Lower leg skin (tissue), 4 donors: ENCODE measurements around the gene CDC34. TPM values are rescaled to one million over a fixed set of nuclear protein-coding genes. Genes with fewer than 3 reads are reported as not detected.

Source experiments
- DNase-seq, 2 donors: peaks; one replicate each; pipeline ENCODE4 v3.0.0-alpha.2; 2019; ENCODE audit warnings: low spot score in 2 of 2
- H3K4me3 ChIP-seq: fragments of 200-600 bp; sonication (generic); 2 replicates; pipeline ENCODE4 v1.5.1; 2017; ENCODE audit warnings: mild to moderate bottlenecking, low read depth; ENCODE audit not compliant: poor library complexity, severe bottlenecking
- CTCF ChIP-seq, 3 donors: fragments of 450-650 bp; IDR thresholded peaks; one replicate each; pipeline ENCODE4 v1.5.1; 2016; ENCODE audit warnings: antibody characterized with exemption in 3 of 3, mild to moderate bottlenecking in 3 of 3, moderate library complexity in 2 of 3
- POLR2A ChIP-seq, 2 donors: fragments of 450-650 bp; IDR thresholded peaks; one replicate each; pipeline ENCODE4 v1.6.1; 2016 to 2017; ENCODE audit warnings: antibody characterized with exemption in 2 of 2, mild to moderate bottlenecking in 1 of 2, moderate library complexity in 1 of 2
- WGBS, 2 donors: methylation state at CpG; one replicate each; pipeline ENCODE4 v1.1.5; 2018; 5-methylcytosine and 5-hydroxymethylcytosine counted together
- intact Hi-C: fragments of 100-400 bp; cut with DNase I; formaldehyde crosslinking; loops from one replicate; pipeline ENCODE4 v1.15.0; 2023; ENCODE audit warnings: low total_unique reads
- total RNA-seq, 4 donors: library from RNA; depleted of rRNA; stranded (reverse); fragments of >200 nt; gene quantifications; one replicate each; pipeline ENCODE4 v1.1.0, GENCODE V29; 2016

CDC34 gene
- total RNA-seq, 4 donors from 2014 or later, result 129 to 214 (median 140) TPM

- intact Hi-C loops, result no loop called here
- DNase-seq, result no peak
- no peak overlapping the region for H3K4me3 ChIP-seq
- no peak for TF ChIP-seq CTCF (IDR thresholded peaks at IDR 0.05)
- no peak for TF ChIP-seq POLR2A (IDR thresholded peaks at IDR 0.05)
- WGBS, 2 donors, result 63 to 76% methylated on average over 10 of the region's 10 CpGs
Observed at GRCh38 chr19:517721-518597, 13.6 kb upstream of the CDC34 start.

GRCh38 chr19:518598-519231 is 12.8 kb upstream of the CDC34 start:
- WGBS, 2 donors, result 46 to 58% methylated on average over 20 to 32 of the region's 58 CpGs
- TF ChIP-seq POLR2A (IDR thresholded peaks at IDR 0.05) (no peak), CTCF (IDR thresholded peaks at IDR 0.05) (no peak)
- no peak for DNase-seq
- intact Hi-C loops, result no loop called here
- no peak overlapping the region for H3K4me3 ChIP-seq

GRCh38 chr19:519449-519865 is 12.1 kb upstream of the CDC34 start:
- WGBS, 2 donors, result 88 to 93% methylated on average over 19 to 41 of the region's 45 CpGs
- TF ChIP-seq CTCF (IDR thresholded peaks at IDR 0.05) (no peak), POLR2A (IDR thresholded peaks at IDR 0.05) (no peak)
- DNase-seq, result no peak
- no peak overlapping the region for H3K4me3 ChIP-seq
- intact Hi-C loops, result no loop called here

GRCh38 chr19:522726-523125 is 8.8 kb upstream of the CDC34 start:
- no peak overlapping the region for H3K4me3 ChIP-seq
- DNase-seq, result no peak
- TF ChIP-seq CTCF (IDR thresholded peaks at IDR 0.05), result no peak
- TF ChIP-seq POLR2A (IDR thresholded peaks at IDR 0.05), result no peak
- intact Hi-C loops, result no loop called here
- WGBS, 2 donors, result 93 to 94% methylated on average over 12 of the region's 12 CpGs

- WGBS, 2 donors, result 51 to 58% methylated on average over 20 to 29 of the region's 29 CpGs
- intact Hi-C loops, result no loop called here
- TF ChIP-seq CTCF (IDR thresholded peaks at IDR 0.05) (no peak), POLR2A (IDR thresholded peaks at IDR 0.05) (no peak)
- H3K4me3 ChIP-seq, result no peak overlapping the region
- DNase-seq, result no peak
Observed at GRCh38 chr19:524062-524674, 7.4 kb upstream of the CDC34 start.
